Heart right ventricle (tissue), 16 donors: ENCODE results near the gene ASXL1. TPM values are rescaled to one million over a fixed set of nuclear protein-coding genes. Genes with fewer than 3 reads are reported as not detected.

Experiments
- ATAC-seq, 8 donors: fragments of 200-7000 bp; cut with Tn5 transposase; one replicate each; pipeline ENCODE4 v1.9.1; 2020; ENCODE audit warnings: mild to moderate bottlenecking in 8 of 8, moderate library complexity in 8 of 8, moderate number of reproducible peaks in 1 of 8
- DNase-seq, 2 donors: peaks; one replicate each; pipeline ENCODE4 v3.0.0-alpha.2; 2020
- H3K27ac ChIP-seq, 10 donors: fragments of 200-600 bp; sonication (generic) in 2 of 10; one replicate each; pipeline versions ENCODE4 v1.5.0 to v1.8.0; 2020 to 2022; ENCODE audit warnings: mild to moderate bottlenecking in 3 of 10
- H3K27me3 ChIP-seq, 7 donors: fragments of 200-600 bp; one replicate each; pipeline ENCODE4 v1.8.0; 2021 to 2022; ENCODE audit warnings: mild to moderate bottlenecking in 2 of 7
- H3K36me3 ChIP-seq, 9 donors: fragments of 200-600 bp; sonication (generic) in 1 of 9; one replicate each; pipeline versions ENCODE4 v1.5.0 to v1.8.0; 2020 to 2022; ENCODE audit warnings: mild to moderate bottlenecking in 2 of 9
- H3K4me1 ChIP-seq, 9 donors: fragments of 200-600 bp; sonication (generic) in 1 of 9; one replicate each; pipeline versions ENCODE4 v1.5.0 to v1.8.0; 2020 to 2022; ENCODE audit warnings: mild to moderate bottlenecking in 4 of 9
- H3K4me3 ChIP-seq, 10 donors: fragments of 200-600 bp; sonication (generic) in 2 of 10; one replicate each; pipeline versions ENCODE4 v1.5.0 to v1.8.0; 2020 to 2022; ENCODE audit warnings: mild to moderate bottlenecking in 7 of 10, moderate library complexity in 2 of 10
- H3K9me3 ChIP-seq, 11 donors: fragments of 200-600 bp in 10 of 11; sonication (generic) in 2 of 11; one replicate each; pipeline versions ENCODE4 v1.5.0 to v1.8.0; 2013 to 2022; ENCODE audit warnings: mild to moderate bottlenecking in 2 of 11, control low read depth in 1 of 11, moderate library complexity in 1 of 11
- WGBS, 2 donors: extraction: QIAGEN DNeasy Blood & Tissue Kit; methylation state at CpG; one replicate each; pipeline ENCODE4 v1.1.7; 2013; ENCODE audit warnings: inconsistent platforms in 1 of 2; 5-methylcytosine and 5-hydroxymethylcytosine counted together
- intact Hi-C, 10 donors: fragments of 100-400 bp; cut with DNase I; formaldehyde crosslinking; loops; one replicate each; pipeline versions ENCODE4 v1.11.1 to v1.14.2; 2022
- polyA plus RNA-seq, 2 donors: library from polyadenylated mRNA; stranded (reverse); fragments of 200-250 nt; gene quantifications; one replicate each; pipeline ENCODE4 v1.2.3, GENCODE V29; 2013
- total RNA-seq, 10 donors: library from RNA; stranded (reverse); fragmentation: NEBNext Ultra II Directional in 3 of 10; extraction: Animal tissue kit (Norgen Biotek cat#: 25700) in 3 of 10; gene quantifications; one replicate each; pipeline versions ENCODE4 v1.2.1 to v1.2.4, GENCODE V29; 2021 to 2023
- TF ChIP-seq, protein P1 (sequence below), 9 donors: fragments of 200-600 bp; sonication (generic) in 2 of 9; IDR thresholded peaks; one replicate each; pipeline versions ENCODE4 v1.5.0 to v1.8.0; 2021 to 2022; ENCODE audit warnings: antibody characterized with exemption in 9 of 9, mild to moderate bottlenecking in 5 of 9, moderate library complexity in 1 of 9
- donor health status: Arrhythmogenic right ventricular cardiomyopathy.
- donor health status: ischemic (EF 13 %, LVEDD 7.1; RV severe dilation, severe dysfunction).
- donor health status: healthy with polysubstance abuse.
- donor health status: DM: no; HTN: yes; CAD: no.
- donor health status: DM: no; HTN: no; CAD: no.
- donor health status: ischemic (EF 25% LVEDD 6.9; RV normal size, moderate dysfunction).
- donor health status: ischemic (EF 25% LVEDD 5.7; RV mildly dilated, moderate dysfunction).
- donor health status: healthy.
- donor health status: DM: yes; HTN: yes; CAD: no.
- donor health status: Ischemic cardiomyopathy.
- donor health status: ischemic (EF 35%, LVEDD 5.7; RV mildly dilated, moderate dysfunction).
- donor health status: nonischemic (EF 11% LVEDD 7.7; RV severe dilation, severe dysfunction).
- donor health status: DM: yes; HTN: yes; CAD: no.
- donor health status: PGD.
- donor health status: ischemic (EF 29% LVEDD 5.4; RV normal size, mild dysfunction).
- donor health status: nonischemic (EF 23%, LVEDD 6.1; RV moderate dilation, normal function).

ASXL1 gene
- total and polyA plus RNA-seq, 12 donors, result 10.0 to 39.4 (median 28.2) TPM

DNA sequence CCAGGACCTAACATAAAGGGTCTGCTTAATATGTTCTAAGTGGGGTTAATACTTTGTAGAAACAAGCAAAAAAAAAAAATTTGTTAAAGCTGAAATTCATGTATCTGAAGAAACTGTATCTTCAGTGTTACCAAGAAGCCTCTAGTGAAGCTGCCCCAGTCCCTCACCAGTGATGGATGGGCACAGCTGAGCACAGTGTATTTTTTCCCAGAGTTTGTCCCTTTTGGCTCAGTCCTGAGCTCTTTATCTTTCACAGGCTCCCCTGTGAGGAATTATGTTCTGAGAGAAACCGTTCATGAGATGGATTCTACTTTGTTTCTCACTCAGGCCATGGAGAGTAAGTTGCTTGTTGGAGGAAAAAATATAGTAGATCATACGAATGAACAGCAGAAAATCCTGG lies 42.2 kb upstream of the ASXL1 start:
- Histone ChIP-seq H3K4me3 (no peak overlapping the region), H3K9me3 (no peaks in the 10 kb centered on the region), H3K36me3 (peaks cover 0 to 84% (median 16%) of the 10 kb centered on the region in 9 donors), H3K27ac (no peak overlapping the region), H3K4me1 (no peaks in the 10 kb centered on the region), H3K27me3 (no peaks in the 10 kb centered on the region)
- TF ChIP-seq, protein P1, sequence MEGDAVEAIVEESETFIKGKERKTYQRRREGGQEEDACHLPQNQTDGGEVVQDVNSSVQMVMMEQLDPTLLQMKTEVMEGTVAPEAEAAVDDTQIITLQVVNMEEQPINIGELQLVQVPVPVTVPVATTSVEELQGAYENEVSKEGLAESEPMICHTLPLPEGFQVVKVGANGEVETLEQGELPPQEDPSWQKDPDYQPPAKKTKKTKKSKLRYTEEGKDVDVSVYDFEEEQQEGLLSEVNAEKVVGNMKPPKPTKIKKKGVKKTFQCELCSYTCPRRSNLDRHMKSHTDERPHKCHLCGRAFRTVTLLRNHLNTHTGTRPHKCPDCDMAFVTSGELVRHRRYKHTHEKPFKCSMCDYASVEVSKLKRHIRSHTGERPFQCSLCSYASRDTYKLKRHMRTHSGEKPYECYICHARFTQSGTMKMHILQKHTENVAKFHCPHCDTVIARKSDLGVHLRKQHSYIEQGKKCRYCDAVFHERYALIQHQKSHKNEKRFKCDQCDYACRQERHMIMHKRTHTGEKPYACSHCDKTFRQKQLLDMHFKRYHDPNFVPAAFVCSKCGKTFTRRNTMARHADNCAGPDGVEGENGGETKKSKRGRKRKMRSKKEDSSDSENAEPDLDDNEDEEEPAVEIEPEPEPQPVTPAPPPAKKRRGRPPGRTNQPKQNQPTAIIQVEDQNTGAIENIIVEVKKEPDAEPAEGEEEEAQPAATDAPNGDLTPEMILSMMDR (IDR thresholded peaks at IDR 0.05), result no peak
- DNase-seq (no peak), ATAC-seq (no peak)
- intact Hi-C loops, result no loop called here
- WGBS, 2 donors, result 77% methylated on average over 2 of the region's 2 CpGs

DNA sequence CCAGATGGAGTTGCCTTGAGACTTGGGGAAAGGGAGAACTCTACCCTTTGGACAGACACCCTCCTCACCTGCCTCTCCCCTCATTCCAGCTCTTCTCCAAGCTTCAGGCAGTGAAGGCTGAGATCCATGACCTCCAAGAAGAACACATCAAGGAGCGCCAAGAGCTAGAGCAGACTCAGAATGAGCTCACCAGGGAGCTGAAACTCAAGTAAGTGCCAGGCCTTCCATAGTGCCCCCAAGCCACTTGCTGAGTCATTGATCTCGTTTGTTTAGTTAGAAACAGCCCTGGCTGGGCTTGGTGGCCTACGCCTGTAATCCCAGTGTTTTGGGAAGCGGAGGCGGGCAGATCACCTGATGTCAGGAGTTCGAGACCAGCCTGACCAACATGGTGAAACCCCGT lies 41.5 kb upstream of the ASXL1 start:
- DNase-seq (no peak), ATAC-seq (no peak)
- intact Hi-C loops, result no loop called here
- Histone ChIP-seq H3K27ac (no peak overlapping the region), H3K36me3 (peaks cover 0 to 85% (median 15%) of the 10 kb centered on the region in 9 donors), H3K27me3 (no peaks in the 10 kb centered on the region), H3K4me1 (no peaks in the 10 kb centered on the region), H3K9me3 (no peaks in the 10 kb centered on the region), H3K4me3 (no peak overlapping the region)
- TF ChIP-seq, protein P1 (IDR thresholded peaks at IDR 0.05), result no peak
- 88 to 95% methylated on average over 7 of the region's 7 CpGs for WGBS, 2 donors

DNA sequence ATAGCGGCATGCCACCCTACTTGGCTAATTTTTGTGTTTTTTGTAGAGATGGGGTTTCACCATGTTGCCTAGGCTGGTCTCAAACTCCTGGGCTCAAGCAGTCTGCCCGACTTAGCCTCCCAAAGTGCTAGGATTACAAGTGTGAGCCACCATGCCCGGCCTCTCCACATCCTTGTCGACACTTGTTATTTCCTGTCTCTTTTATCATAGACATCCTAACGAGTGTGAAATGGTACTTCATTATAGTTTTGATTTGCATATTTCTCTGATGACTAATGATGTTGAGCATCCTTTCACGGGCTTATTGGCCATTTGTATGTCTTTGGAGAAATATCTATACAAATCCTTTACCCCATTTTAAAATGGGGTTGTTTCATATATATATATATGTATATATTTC lies 39.0 kb upstream of the ASXL1 start:
- Histone ChIP-seq H3K36me3 (peaks cover 0 to 70% (median 15%) of the 10 kb centered on the region in 9 donors), H3K9me3 (no peaks in the 10 kb centered on the region), H3K4me3 (no peak overlapping the region), H3K27ac (no peak overlapping the region), H3K4me1 (no peaks in the 10 kb centered on the region), H3K27me3 (no peaks in the 10 kb centered on the region)
- 78 to 82% methylated on average over 6 of the region's 6 CpGs for WGBS, 2 donors
- TF ChIP-seq, protein P1 (IDR thresholded peaks at IDR 0.05), result no peak
- no peak for ATAC-seq
- DNase-seq, result no peak
- intact Hi-C loops, result no loop called here

DNA sequence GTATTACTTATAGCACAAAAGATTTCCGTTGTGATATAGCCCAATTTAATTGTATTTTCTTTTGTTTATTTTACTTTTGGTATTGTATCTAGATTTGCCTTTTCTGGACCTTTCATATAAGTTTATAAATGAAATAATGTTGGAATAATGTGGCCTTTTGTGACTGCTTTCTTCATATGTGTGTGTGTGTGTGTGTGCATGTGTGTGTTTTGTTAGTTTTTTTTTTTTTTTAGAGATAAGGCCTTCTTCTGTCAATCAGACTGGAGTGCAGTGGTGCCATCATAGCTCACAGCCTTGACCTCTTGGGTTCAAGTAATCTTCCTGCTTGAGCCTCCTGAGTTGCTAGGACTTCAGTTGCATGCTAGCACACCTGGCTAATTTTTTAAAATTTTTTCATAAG lies 37.8 kb upstream of the ASXL1 start:
- Histone ChIP-seq H3K27ac (no peak overlapping the region), H3K4me1 (peaks cover 0 to 1% (median 0%) of the 10 kb centered on the region in 9 donors), H3K4me3 (no peak overlapping the region), H3K27me3 (no peaks in the 10 kb centered on the region), H3K9me3 (no peaks in the 10 kb centered on the region), H3K36me3 (peaks cover 0 to 66% (median 15%) of the 10 kb centered on the region in 9 donors)
- no peak for ATAC-seq
- intact Hi-C loops, result no loop called here
- TF ChIP-seq, protein P1 (IDR thresholded peaks at IDR 0.05), result no peak
- no peak for DNase-seq
- 85 to 91% methylated on average over 1 of the region's 1 CpG for WGBS, 2 donors
